H9 (cell line): ENCODE results near the gene DCLK2. TPM values are rescaled to one million over a fixed set of nuclear protein-coding genes. Genes with fewer than 3 reads are reported as not detected.

Source experiments
- DNase-seq: peaks from one replicate; pipeline ENCODE4 v3.0.0-alpha.2; 2017
- H2AFZ ChIP-seq: one replicate; pipeline ENCODE4 v1.6.1; 2013; ENCODE audit warnings: mild to moderate bottlenecking, low read length, control low read depth, moderate library complexity
- H2AK5ac ChIP-seq: 2 replicates; pipeline ENCODE4 v1.6.1; 2013; ENCODE audit warnings: low read length, control low read depth, mixed read lengths; ENCODE audit not compliant: insufficient read length
- H2BK120ac ChIP-seq: one replicate; pipeline ENCODE4 v1.6.1; 2013; ENCODE audit warnings: low read depth, mild to moderate bottlenecking, low read length, control low read depth, inconsistent platforms; ENCODE audit not compliant: poor library complexity, severe bottlenecking
- H2BK12ac ChIP-seq: 2 replicates; pipeline ENCODE4 v1.6.1; 2013; ENCODE audit warnings: low read length, control low read depth, mixed read lengths, low read depth; ENCODE audit not compliant: insufficient read length
- H2BK15ac ChIP-seq: 2 replicates; pipeline ENCODE4 v1.6.1; 2013; ENCODE audit warnings: low read depth, low read length, control low read depth
- H2BK20ac ChIP-seq: one replicate; pipeline ENCODE4 v1.6.1; 2013; ENCODE audit warnings: low read depth, mild to moderate bottlenecking, low read length, control low read depth, inconsistent platforms; ENCODE audit not compliant: poor library complexity, severe bottlenecking
- H2BK5ac ChIP-seq: 2 replicates; pipeline ENCODE4 v1.6.1; 2013; ENCODE audit warnings: low read length, control low read depth, mixed read lengths; ENCODE audit not compliant: insufficient read length
- H3K14ac ChIP-seq: 2 replicates; pipeline ENCODE4 v1.6.1; 2013; ENCODE audit warnings: low read length, control low read depth; ENCODE audit not compliant: insufficient read depth
- H3K18ac ChIP-seq: 2 replicates; pipeline ENCODE4 v1.6.1; 2013; ENCODE audit warnings: low read depth, mild to moderate bottlenecking, mixed read lengths, low read length, control low read depth; ENCODE audit not compliant: insufficient read length
- H3K23ac ChIP-seq: 2 replicates; pipeline ENCODE4 v1.6.1; 2013; ENCODE audit warnings: low read length, control low read depth, mixed read lengths, low read depth; ENCODE audit not compliant: insufficient read length
- H3K23me2 ChIP-seq: 2 replicates; pipeline ENCODE4 v1.6.1; 2013; ENCODE audit warnings: low read depth, mild to moderate bottlenecking, mixed read lengths, low read length, control low read depth; ENCODE audit not compliant: insufficient read length, poor library complexity, severe bottlenecking
- H3K27ac ChIP-seq: 2 replicates; pipeline ENCODE4 v1.5.1; 2013; ENCODE audit warnings: low read length, control low read depth, mixed read lengths, low read depth; ENCODE audit not compliant: insufficient read length
- H3K27me3 ChIP-seq: 2 replicates; pipeline ENCODE4 v1.6.1; 2013; ENCODE audit warnings: low read length, control low read depth, inconsistent platforms; ENCODE audit not compliant: insufficient read depth
- H3K4ac ChIP-seq: 2 replicates; pipeline ENCODE4 v1.6.1; 2013; ENCODE audit warnings: low read depth, mild to moderate bottlenecking, control low read depth, inconsistent platforms, low read length, moderate library complexity
- H3K4me1 ChIP-seq: 2 replicates; pipeline ENCODE4 v1.6.1; 2013; ENCODE audit warnings: low read length, control low read depth, inconsistent platforms; ENCODE audit not compliant: insufficient read depth
- H3K4me2 ChIP-seq: 2 replicates; pipeline ENCODE4 v1.6.1; 2013; ENCODE audit warnings: low read length, control low read depth, mixed read lengths; ENCODE audit not compliant: insufficient read length, insufficient read depth
- H3K56ac ChIP-seq: 2 replicates; pipeline ENCODE4 v1.6.1; 2013; ENCODE audit warnings: low read depth, mild to moderate bottlenecking, mixed read lengths, low read length, control low read depth; ENCODE audit not compliant: insufficient read length
- H3K79me1 ChIP-seq: 2 replicates; pipeline ENCODE4 v1.6.1; 2013; ENCODE audit warnings: low read depth, mild to moderate bottlenecking, moderate library complexity, low read length, control low read depth, inconsistent platforms; ENCODE audit not compliant: insufficient read depth, poor library complexity, severe bottlenecking
- H3K79me2 ChIP-seq: 2 replicates; pipeline ENCODE4 v1.6.1; 2013; ENCODE audit warnings: low read length, control low read depth, inconsistent platforms; ENCODE audit not compliant: insufficient read depth
- H3K9ac ChIP-seq: 2 replicates; pipeline ENCODE4 v1.6.1; 2013; ENCODE audit warnings: low read length, control low read depth, mixed read lengths; ENCODE audit not compliant: insufficient read length; ENCODE audit errors: extremely low read depth
- H3K9me3 ChIP-seq: one replicate; pipeline ENCODE4 v1.6.1; 2013; ENCODE audit warnings: low read depth, low read length, inconsistent platforms; ENCODE audit not compliant: control insufficient read depth
- H3T11ph ChIP-seq: one replicate; pipeline ENCODE4 v1.6.1; 2013; ENCODE audit warnings: mild to moderate bottlenecking, low read length, control low read depth, inconsistent platforms
- H4K20me1 ChIP-seq: one replicate; pipeline ENCODE4 v1.6.1; 2013; ENCODE audit not compliant: control insufficient read depth, insufficient read length, insufficient read depth
- H4K5ac ChIP-seq: 2 replicates; pipeline ENCODE4 v1.6.1; 2013; ENCODE audit warnings: low read depth, mild to moderate bottlenecking, mixed read lengths, low read length, control low read depth; ENCODE audit not compliant: insufficient read length
- H4K8ac ChIP-seq: replicated peaks from 2 replicates; pipeline ENCODE4 v1.6.1; 2013; ENCODE audit warnings: low read length, control low read depth, mixed read lengths, low read depth; ENCODE audit not compliant: insufficient read length
- H4K91ac ChIP-seq: 2 replicates; pipeline ENCODE4 v1.6.1; 2013; ENCODE audit warnings: low read depth, mild to moderate bottlenecking, moderate library complexity, mixed read lengths, low read length, control low read depth; ENCODE audit not compliant: insufficient read length
- H3K27ac Mint-ChIP-seq, 3 experiments: 2 replicates in 2 of 3; 3 replicates in 1 of 3; pipeline ENCODE4 v1.8.0; 2020 to 2021; ENCODE audit warnings: mixed read lengths in 3 of 3, mild to moderate bottlenecking in 1 of 3, moderate library complexity in 1 of 3
- H3K27me3 Mint-ChIP-seq: 2 replicates; pipeline ENCODE4 v1.8.0; 2021; ENCODE audit warnings: low read depth, mild to moderate bottlenecking, moderate library complexity, mixed read lengths
- H3K36me3 Mint-ChIP-seq, 3 experiments: 2 replicates in 2 of 3; 3 replicates in 1 of 3; pipeline ENCODE4 v1.8.0; 2020 to 2021; ENCODE audit warnings: low read depth in 3 of 3, mixed read lengths in 3 of 3; ENCODE audit not compliant: insufficient read depth in 1 of 3
- H3K4me1 Mint-ChIP-seq, 2 experiments: 2 replicates each; pipeline ENCODE4 v1.8.0; 2020; ENCODE audit warnings: mixed read lengths in 2 of 2
- H3K4me3 Mint-ChIP-seq, 2 experiments: 2 replicates in 1 of 2; 3 replicates in 1 of 2; pipeline ENCODE4 v1.8.0; 2020 to 2021; ENCODE audit warnings: mild to moderate bottlenecking in 2 of 2, mixed read lengths in 2 of 2, moderate library complexity in 1 of 2
- H3K9me3 Mint-ChIP-seq, 2 experiments: 2 replicates in 1 of 2; 3 replicates in 1 of 2; pipeline ENCODE4 v1.8.0; 2020; ENCODE audit warnings: mild to moderate bottlenecking in 2 of 2, mixed read lengths in 2 of 2, moderate library complexity in 1 of 2
- CTCF ChIP-seq: fragments of 200-600 bp; sonication (generic); conservative IDR thresholded peaks from 3 replicates; pipeline ENCODE4 v1.8.0; 2021; ENCODE audit warnings: antibody characterized with exemption, mild to moderate bottlenecking
- WGBS: extraction: QIAGEN DNeasy Blood & Tissue Kit; methylation state at CpG from one replicate; pipeline ENCODE4 v1.1.7; 2013; ENCODE audit warnings: missing lambda C conversion rate, low lambda C conversion rate, mixed read lengths; ENCODE audit not compliant: insufficient read length; ENCODE audit errors: extremely low coverage; 5-methylcytosine and 5-hydroxymethylcytosine counted together
- total RNA-seq: library from RNA; stranded (reverse); gene quantifications from 2 replicates; pipeline ENCODE4 v1.2.1, GENCODE V29; 2021

Gene DCLK2
- total RNA-seq, 1 experiment from 2014 or later = 0.33 TPM

GRCh38 chr4:150250293-150250997 lies 172.2 kb downstream of the DCLK2 start:
- Histone ChIP-seq H3K79me2 (no peaks in the 10 kb centered on the region), H4K20me1 (no peaks in the 10 kb centered on the region), H3K27me3 (no peaks in the 10 kb centered on the region), H2BK5ac (no peak overlapping the region), H3K23me2 (no peaks in the 10 kb centered on the region), H2BK20ac (no peak overlapping the region), H3K27ac (no peak overlapping the region), H4K5ac (no peak overlapping the region), H3K4ac (no peak overlapping the region), H3K79me1 (no peaks in the 10 kb centered on the region), H3T11ph (no peak overlapping the region), H2AFZ (no peak overlapping the region), H3K9ac (no peak overlapping the region), H4K8ac (no peak overlapping the region), H3K4me1 (peaks cover 3% of the 10 kb centered on the region), H3K56ac (no peak overlapping the region), H3K14ac (no peak overlapping the region), H2BK120ac (no peak overlapping the region), H3K18ac (no peak overlapping the region), H2BK15ac (no peak overlapping the region), H4K91ac (no peak overlapping the region), H2BK12ac (no peak overlapping the region), H3K23ac (no peak overlapping the region), H2AK5ac (no peak overlapping the region), H3K4me2 (no peak overlapping the region), H3K9me3 (no peaks in the 10 kb centered on the region)
- no peaks in the 10 kb centered on the region; the same call in 1 of the 2 replicates for H3K27me3 Mint-ChIP-seq
- WGBS = no CpG with 5 or more reads among the region's 9 CpGs
- no peak overlapping the region for H3K27ac Mint-ChIP-seq
- peaks cover 24 to 29% of the 10 kb centered on the region in 2 experiments for H3K4me1 Mint-ChIP-seq
- H3K4me3 Mint-ChIP-seq = no peak overlapping the region
- no peak for TF ChIP-seq CTCF
- peaks cover 0 to 4% (median 0%) of the 10 kb centered on the region in 3 experiments; a peak in 1 of 7 replicates for H3K36me3 Mint-ChIP-seq
- H3K9me3 Mint-ChIP-seq = peaks cover 3 to 4% of the 10 kb centered on the region in 2 experiments; a peak in 2 of 5 replicates
- no peak for DNase-seq
